ENCODE measurements around the gene KCNIP1. TPM values are rescaled to one million over a fixed set of nuclear protein-coding genes. Genes with fewer than 3 reads are reported as not detected.

Gene KCNIP1
- total and polyA plus RNA-seq, 11 donors = 0.52 to 1.3 (median 1.2) TPM; not detected in 8

DNA sequence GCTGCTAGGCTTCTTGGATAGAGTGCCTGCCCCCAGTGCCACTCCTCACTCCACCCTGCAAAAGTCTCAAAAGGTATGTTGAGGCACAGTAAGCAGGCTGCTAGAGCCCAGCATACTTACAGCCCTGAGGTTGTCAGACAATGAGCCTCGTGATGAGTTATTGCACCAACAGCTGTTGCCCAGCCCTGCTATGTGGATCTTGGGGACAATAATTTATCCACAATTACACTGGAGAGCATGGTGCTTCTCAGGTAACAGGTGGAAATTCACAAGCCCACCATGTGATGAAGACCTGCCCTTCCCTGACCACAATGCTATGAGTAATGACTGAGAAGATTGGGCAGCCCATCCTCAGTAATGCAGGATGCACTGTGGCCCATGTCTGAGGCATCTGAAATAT is 36.5 kb downstream of the KCNIP1 start:
- peaks cover 0 to 7% (median under 1%) of the 10 kb centered on the region in 12 donors for H3K9me3 ChIP-seq
- 95 to 100% (median 100%) methylated on average over 1 of the region's 1 CpG for WGBS, 4 donors
- DNase-seq (no peak), ATAC-seq (no peak)
- no peaks in the 10 kb centered on the region for H3K36me3 ChIP-seq
- peaks cover 0 to 11% (median 0%) of the 10 kb centered on the region in 12 donors for H3K4me1 ChIP-seq
- no peak overlapping the region for H3K27ac ChIP-seq
- H3K4me3 ChIP-seq = no peak overlapping the region
- TF ChIP-seq POLR2A (IDR thresholded peaks at IDR 0.05) = no peak
- TF ChIP-seq, protein P1, sequence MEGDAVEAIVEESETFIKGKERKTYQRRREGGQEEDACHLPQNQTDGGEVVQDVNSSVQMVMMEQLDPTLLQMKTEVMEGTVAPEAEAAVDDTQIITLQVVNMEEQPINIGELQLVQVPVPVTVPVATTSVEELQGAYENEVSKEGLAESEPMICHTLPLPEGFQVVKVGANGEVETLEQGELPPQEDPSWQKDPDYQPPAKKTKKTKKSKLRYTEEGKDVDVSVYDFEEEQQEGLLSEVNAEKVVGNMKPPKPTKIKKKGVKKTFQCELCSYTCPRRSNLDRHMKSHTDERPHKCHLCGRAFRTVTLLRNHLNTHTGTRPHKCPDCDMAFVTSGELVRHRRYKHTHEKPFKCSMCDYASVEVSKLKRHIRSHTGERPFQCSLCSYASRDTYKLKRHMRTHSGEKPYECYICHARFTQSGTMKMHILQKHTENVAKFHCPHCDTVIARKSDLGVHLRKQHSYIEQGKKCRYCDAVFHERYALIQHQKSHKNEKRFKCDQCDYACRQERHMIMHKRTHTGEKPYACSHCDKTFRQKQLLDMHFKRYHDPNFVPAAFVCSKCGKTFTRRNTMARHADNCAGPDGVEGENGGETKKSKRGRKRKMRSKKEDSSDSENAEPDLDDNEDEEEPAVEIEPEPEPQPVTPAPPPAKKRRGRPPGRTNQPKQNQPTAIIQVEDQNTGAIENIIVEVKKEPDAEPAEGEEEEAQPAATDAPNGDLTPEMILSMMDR (IDR thresholded peaks at IDR 0.05) = no peak
- intact Hi-C loops (cut with DNase I) = no loop called here
- H3K27me3 ChIP-seq = peaks cover 0 to 5% (median 0%) of the 10 kb centered on the region in 9 donors

DNA sequence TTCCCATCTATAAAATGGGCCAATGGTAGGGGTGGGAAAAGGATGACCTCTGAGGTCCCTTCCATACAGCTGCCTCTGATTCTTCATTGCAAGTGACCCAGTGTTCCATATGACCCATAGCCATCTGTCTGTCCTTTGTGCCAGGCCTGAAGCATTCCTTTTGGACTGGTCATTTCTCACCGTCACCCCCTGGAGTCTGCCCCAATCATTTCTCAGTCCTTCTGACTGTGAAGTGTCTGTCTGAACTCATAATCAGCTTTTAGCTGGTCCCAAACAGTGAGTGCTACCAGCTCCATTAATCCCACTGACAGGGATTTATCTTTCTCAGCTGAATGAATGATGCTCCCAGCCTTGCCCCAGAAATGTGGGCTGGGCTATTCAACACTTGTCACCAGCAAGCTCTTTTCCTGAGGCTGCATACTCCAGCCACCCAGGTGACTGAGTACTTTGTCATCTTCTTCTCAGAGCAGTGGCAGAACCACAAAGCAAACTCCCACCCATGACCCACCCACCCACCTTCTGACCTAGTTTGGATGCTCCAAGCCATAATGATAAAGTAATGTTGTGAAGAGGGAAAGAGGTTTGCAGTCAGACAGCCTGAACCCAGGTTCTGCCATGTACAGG is 37.4 kb downstream of the KCNIP1 start:
- DNase-seq = no peak

DNA sequence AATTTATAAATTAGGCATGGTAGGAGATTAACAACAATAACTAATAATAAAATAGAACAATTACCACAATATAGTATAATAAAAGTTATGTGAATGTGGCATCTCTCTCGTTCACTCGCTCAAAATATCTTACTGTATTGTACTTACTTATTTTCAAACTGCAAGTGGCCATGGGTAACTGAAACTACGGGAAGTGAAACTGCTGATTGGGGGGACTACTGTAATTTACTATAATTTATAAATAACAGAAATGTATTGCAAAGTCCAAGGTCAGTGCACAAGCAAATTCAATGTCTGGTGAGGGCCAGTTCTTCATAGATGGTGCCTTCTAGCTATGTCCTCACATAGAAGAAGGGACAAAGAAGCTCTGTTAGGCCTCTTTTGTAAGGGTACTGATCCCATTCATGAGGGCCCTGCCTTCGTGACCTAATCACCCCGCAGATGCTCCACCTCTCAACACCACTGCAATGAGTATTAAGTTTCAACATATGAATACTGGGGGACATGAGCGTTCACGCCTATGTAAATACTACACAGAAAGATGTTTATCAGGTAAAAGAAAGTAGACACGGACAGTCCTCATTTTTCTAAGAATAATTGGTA is 39.0 kb downstream of the KCNIP1 start:
- 82 to 89% (median 86%) methylated on average over 8 of the region's 8 CpGs for WGBS, 4 donors
- ATAC-seq = no peak
- Histone ChIP-seq H3K4me1 (peaks cover 0 to 11% (median 0%) of the 10 kb centered on the region in 12 donors), H3K9me3 (peaks cover 0 to 14% (median 2%) of the 10 kb centered on the region in 12 donors), H3K27ac (no peak overlapping the region), H3K4me3 (no peak overlapping the region), H3K36me3 (no peaks in the 10 kb centered on the region), H3K27me3 (no peaks in the 10 kb centered on the region)
- no peak for DNase-seq
- intact Hi-C loops (cut with DNase I) = no loop called here
- TF ChIP-seq, protein P1 (IDR thresholded peaks at IDR 0.05) = no peak
- no peak for TF ChIP-seq POLR2A (IDR thresholded peaks at IDR 0.05)

More for the DNA sequence above, 37.4 kb downstream of the KCNIP1 start:
- Histone ChIP-seq H3K27me3 (peaks cover 0 to 5% (median 0%) of the 10 kb centered on the region in 9 donors), H3K27ac (no peak overlapping the region), H3K36me3 (no peaks in the 10 kb centered on the region), H3K4me1 (peaks cover 0 to 11% (median 0%) of the 10 kb centered on the region in 12 donors), H3K4me3 (no peak overlapping the region), H3K9me3 (peaks cover 0 to 14% (median 2%) of the 10 kb centered on the region in 12 donors)
- WGBS, 4 donors = 71 to 100% (median 96%) methylated on average over 1 of the region's 1 CpG
- ATAC-seq = no peak
- TF ChIP-seq POLR2A (IDR thresholded peaks at IDR 0.05) = no peak
- intact Hi-C loops (cut with DNase I) = no loop called here

DNA sequence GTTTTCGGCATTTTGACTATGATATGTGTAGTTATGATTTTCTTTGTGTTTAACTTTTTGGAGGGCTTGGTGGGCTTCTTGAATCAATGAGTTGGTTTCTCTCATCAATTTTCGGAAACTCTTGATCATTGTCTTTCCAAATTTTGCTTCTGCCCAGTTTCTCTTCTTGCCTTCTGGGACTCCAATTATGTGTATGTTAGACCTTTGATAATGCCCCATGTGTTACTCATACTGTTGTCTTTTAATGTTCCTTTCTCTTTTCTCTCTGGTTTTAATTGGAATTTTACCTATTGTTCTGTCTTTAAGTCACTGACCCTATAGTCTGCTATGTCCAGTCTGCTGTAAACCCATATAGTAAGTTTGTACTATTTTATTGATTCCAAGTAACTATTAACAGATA is 41.5 kb downstream of the KCNIP1 start:
- Histone ChIP-seq H3K27me3 (no peaks in the 10 kb centered on the region), H3K4me3 (no peak overlapping the region), H3K4me1 (no peaks in the 10 kb centered on the region), H3K9me3 (peaks cover 0 to 14% (median 2%) of the 10 kb centered on the region in 12 donors), H3K27ac (no peak overlapping the region), H3K36me3 (no peaks in the 10 kb centered on the region)
- DNase-seq (no peak), ATAC-seq (no peak)
- intact Hi-C loops (cut with DNase I) = no loop called here
- no peak for TF ChIP-seq POLR2A (IDR thresholded peaks at IDR 0.05)
- TF ChIP-seq, protein P1 (IDR thresholded peaks at IDR 0.05) = no peak
- WGBS, 4 donors = 90 to 96% (median 94%) methylated on average over 2 of the region's 2 CpGs

All from heart left ventricle (tissue), 16 donors.